ENCODE data around the gene SLC20A1.
"Not testable (repeated sequence)": the region's sequence is repeated elsewhere in the genome, so short reads cannot be mapped to it uniquely, and the experiment has no call there.

The SLC20A1 gene

GRCh38 chr2:112684415-112684775 is 38.7 kb downstream of the SLC20A1 start:
- DNase-seq, result no peak

- DNase-seq, result no peak
Measured at GRCh38 chr2:112685271-112685884, 39.6 kb downstream of the SLC20A1 start.

- DNase-seq, result no peak
Measured at GRCh38 chr2:112686348-112687217, 40.8 kb downstream of the SLC20A1 start.

- no peak for DNase-seq
Measured at GRCh38 chr2:112687522-112687921, 41.8 kb downstream of the SLC20A1 start.

- DNase-seq, result no peak
Measured at GRCh38 chr2:112688086-112688880, 42.5 kb downstream of the SLC20A1 start.

GRCh38 chr2:112690853-112691401 is 45.2 kb downstream of the SLC20A1 start:
- peak; percentile 49 for DNase-seq

GRCh38 chr2:112691881-112692281 is 46.1 kb downstream of the SLC20A1 start:
- no peak for DNase-seq

GRCh38 chr2:112692495-112692911 is 46.8 kb downstream of the SLC20A1 start:
- DNase-seq, result peak; percentile 21

DNA sequence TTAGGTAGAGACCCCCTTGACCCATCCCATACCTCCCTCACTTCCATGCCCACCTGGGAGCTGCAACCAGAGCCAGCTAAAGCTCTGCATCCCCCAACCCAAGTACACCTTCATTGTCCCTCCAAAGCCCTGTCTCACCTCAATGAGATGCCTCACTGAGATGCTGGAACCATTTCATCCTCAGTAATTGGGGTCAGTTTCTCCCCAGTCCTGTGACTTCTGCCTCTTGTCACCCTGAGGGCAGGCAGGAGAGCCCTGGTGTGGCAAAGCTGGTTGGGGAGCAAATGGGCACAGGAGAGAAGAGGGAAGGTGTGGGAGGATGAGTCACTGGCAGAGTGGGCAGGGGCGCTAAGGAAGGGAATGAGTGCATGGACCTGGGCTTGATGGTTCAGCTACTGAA is 47.2 kb downstream of the SLC20A1 start:
- DNase-seq, result peak; percentile 25

DNA sequence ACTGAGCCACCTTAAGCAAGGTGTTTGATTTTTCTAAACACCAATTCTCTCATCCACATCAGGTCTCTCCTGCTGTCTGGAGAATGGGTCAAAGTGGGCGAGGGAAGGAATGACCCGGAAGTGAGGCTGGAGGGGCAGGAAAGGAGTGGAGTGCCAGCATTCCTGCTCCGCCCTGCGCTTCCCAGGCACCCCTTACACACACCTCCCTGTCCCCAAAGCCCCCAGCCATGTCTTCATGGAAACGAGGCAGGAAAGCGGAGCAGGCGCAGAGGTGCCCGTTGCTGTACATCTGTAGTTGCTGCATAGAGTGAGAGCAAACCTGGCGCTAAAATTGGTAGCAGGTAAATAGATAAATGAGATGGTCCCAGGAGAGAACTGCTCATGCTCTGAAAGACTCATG is 47.9 kb downstream of the SLC20A1 start:
- no peak for DNase-seq

GRCh38 chr2:112694182-112694581 is 48.4 kb downstream of the SLC20A1 start:
- DNase-seq, result no peak

DNA sequence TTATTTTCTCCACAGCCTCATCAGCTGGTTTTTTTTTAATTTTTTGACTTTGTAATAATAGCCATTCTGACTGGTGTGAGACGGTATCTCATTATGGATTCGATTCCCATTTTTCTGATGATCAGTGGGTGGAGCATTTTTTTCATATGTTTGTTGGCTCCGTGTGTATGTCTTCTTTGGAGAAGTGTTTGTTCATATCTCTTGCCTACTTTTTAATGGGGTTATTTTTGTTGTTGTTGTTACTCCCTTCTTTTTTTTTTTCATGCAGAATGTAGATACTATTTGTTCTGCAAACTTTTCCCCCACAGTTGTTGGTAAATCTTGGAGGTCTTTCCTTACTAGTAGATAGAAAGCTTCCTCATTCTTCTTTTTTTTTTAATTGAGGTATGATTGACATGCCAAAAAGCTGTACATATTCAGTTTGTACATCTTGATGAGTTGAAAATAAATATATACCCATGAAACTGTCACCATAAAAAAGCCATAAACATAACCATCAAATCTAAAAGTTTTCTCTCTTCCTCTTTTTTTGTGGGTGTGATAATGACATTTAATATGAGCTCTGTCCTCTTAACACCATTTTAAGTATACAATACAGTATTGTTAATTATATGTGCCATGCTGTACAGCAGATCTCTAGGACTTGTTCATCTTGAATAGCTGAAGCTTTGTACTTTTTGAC is 53.2 kb downstream of the SLC20A1 start:
- DNase-seq, result no peak

DNA sequence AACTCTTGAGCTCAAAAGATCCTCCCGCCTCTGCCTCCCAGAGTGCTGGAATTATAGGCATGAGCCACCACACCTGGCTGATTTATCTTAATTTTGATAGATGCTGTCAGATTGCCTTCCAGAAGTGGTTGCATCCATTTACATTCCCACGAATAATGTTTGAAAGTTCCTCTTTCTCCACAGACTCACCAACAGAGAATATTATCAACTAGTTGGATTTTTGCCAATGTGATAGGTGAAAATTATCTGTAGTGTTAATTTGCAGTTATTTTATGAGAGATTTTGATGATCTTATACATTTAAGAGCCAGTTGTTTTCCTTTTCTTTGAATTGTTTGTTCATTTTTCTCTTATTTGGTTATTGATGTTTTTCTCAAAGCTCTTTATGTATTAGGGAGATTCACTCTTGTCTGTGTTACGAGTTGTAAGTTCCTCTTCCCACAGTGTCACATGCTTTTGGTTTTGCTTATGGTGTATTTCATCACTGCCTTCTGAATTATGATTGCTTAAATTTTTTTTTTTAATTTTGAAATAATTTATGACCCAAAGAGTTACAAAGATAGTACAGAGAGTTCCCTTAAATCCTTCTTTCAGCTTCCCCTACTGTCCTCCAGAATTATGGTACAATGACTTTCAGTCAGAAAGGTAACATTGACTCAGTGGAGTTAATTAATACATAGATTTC is 54.4 kb downstream of the SLC20A1 start:
- DNase-seq, result no peak

- DNase-seq, result no peak
Measured at GRCh38 chr2:112701052-112701451, 55.3 kb downstream of the SLC20A1 start.

GRCh38 chr2:112703684-112704083 is 57.9 kb downstream of the SLC20A1 start:
- DNase-seq, result no peak

GRCh38 chr2:112705575-112705974 is 59.8 kb downstream of the SLC20A1 start:
- DNase-seq, result no peak

- DNase-seq, result no peak
Measured at GRCh38 chr2:112706170-112706664, 60.5 kb downstream of the SLC20A1 start.

DNA sequence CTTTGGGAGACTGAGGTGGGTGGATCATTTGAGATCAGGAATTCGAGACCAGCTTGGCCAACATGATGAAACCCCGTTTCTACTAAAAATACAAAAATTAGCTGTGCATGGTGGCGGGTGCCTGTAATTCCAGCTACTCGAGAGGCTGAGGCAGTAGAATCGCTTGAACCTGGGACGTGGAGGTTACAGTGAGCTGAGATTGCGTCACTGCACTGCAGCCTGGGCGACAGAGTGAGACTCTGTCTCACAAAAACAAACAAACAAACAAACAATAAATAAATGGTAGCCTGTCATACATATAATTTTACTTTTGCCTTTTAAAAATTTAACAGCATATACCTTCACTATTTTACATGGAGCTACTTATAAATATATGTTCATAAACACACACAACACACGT is 61.2 kb downstream of the SLC20A1 start:
- DNase-seq, result not testable (repeated sequence)

DNA sequence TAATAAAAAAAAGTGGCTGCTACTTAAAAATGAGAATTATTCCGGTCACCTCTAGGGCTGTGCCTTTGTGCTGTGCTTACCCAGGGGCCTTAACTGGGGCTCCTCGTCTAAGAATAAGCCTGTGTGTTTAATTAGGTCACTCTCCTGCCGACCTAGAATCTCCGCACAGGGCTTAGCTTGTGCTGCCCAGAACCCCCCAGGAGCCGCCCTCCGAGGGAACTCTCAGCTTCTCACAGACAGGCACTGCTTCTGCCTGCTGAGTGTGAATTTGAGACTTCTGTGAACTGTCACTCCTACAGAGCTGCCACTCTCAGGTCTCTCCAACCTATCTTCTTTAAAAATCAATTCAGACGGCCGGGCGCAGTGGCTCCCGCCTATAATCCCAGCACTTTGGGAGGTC is 63.2 kb downstream of the SLC20A1 start:
- no peak for DNase-seq

DNA sequence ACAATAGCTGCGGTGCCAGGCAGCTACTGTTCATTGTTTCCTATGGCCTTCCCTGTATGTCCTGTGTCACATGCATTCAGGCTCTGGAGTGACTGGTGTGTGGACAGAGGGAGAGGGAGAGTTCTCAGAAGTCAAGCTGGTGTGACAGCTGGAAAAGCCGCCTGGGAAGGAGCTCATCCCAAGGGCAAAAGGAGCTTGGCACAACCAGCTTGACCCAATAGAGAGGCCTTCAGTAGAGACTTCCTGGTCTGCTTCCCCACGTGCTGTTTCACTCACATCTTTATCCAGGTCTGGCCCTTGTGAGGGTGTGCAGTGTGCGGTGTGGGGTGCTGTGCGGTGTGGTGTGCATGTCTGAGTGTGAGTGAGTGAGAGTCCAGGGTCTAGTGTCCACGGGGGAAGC is 64.0 kb downstream of the SLC20A1 start:
- DNase-seq, result no peak

DNA sequence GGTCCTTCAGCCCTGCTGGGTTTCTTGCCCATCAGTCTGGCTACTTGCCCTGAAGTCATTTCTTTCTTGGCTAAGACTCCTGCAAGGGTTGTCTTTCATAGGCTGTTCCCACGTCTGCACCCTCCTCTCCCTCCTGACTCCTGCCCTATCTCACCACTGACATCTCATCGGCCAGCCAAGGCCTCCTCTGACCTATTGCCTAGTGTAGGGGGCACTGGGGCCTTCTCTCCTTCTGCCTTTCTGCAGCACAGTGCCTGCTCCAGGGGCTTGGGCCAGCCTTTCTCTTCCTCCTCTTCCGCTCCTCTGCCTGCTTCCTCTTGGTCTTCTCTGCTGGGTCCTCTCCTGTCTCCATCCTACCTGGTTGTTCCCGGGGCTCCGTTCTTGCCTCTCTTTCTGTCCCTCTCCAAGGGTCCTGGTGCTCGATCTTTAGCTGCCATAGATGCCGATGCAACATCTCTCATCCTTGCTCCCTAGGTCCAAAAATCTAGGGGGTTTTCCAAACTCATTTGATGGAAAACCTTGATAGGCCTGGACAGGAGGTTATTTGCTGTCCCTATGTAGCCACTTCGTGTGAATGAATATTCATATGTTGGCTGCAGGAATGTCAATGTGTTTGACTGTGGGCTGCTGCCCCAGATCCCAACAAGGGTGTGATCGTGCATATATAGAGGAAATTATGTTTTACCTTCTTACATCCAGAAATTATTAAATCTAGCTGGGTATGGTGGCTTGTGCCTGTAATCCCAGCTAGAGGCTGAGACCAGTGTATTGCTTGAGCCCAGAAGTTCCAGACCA is 65.4 kb downstream of the SLC20A1 start:
- DNase-seq, result no peak

All from stimulated activated CD4-positive, alpha-beta T cell treated with anti-CD3 and anti-CD28 coated beads, Interleukin-12 subunit alpha, Interleukin-12 subunit beta, amount 100 ng/mL, for 4 hours (primary cell).